GM12872 (cell line): ENCODE results near the gene GARIN3.

Experiments used
- CTCF ChIP-seq: IDR thresholded peaks from 3 replicates; pipeline ENCODE4 v1.5.1; 2011; ENCODE audit warnings: low read depth, mild to moderate bottlenecking, low read length, moderate library complexity; ENCODE audit not compliant: insufficient read depth

GARIN3 gene

GRCh38 chr5:157115502-157115901 lies 50.6 kb downstream of the GARIN3 start:
- TF ChIP-seq CTCF = no peak

- no peak for TF ChIP-seq CTCF
Measured at GRCh38 chr5:157115012-157115411, 51.1 kb downstream of the GARIN3 start.

GRCh38 chr5:157113002-157113401 lies 53.1 kb downstream of the GARIN3 start:
- no peak for TF ChIP-seq CTCF
